Spinal cord (tissue), 10 donors: Measurements from ENCODE around the gene YARS2. TPM values are rescaled to one million over a fixed set of nuclear protein-coding genes. Genes with fewer than 3 reads are reported as not detected.
"Not testable (repeated sequence)": the region's sequence is repeated elsewhere in the genome, so short reads cannot be mapped to it uniquely, and the experiment has no call there.

ENCODE experiments used
- DNase-seq, 6 donors: peaks; one replicate each; pipeline versions ENCODE4 v3.0.0 to v3.0.0-alpha.2; 2013 to 2015; ENCODE audit warnings: low spot score in 6 of 6, low read depth in 4 of 6
- H3K27ac ChIP-seq: one replicate; pipeline ENCODE4 v1.5.1; 2013; ENCODE audit warnings: low read depth, low read length, control low read depth
- H3K27me3 ChIP-seq: one replicate; pipeline ENCODE4 v1.6.1; 2013; ENCODE audit warnings: low read length; ENCODE audit not compliant: control insufficient read depth, insufficient read depth
- H3K36me3 ChIP-seq: one replicate; pipeline ENCODE4 v1.6.1; 2013; ENCODE audit warnings: low read length; ENCODE audit not compliant: control insufficient read depth, insufficient read depth
- H3K4me1 ChIP-seq: one replicate; pipeline ENCODE4 v1.6.1; 2013; ENCODE audit warnings: low read length; ENCODE audit not compliant: control insufficient read depth, insufficient read depth
- H3K4me3 ChIP-seq: one replicate; pipeline ENCODE4 v1.5.1; 2013; ENCODE audit warnings: low read depth, low read length, control low read depth
- H3K9me3 ChIP-seq: one replicate; pipeline ENCODE4 v1.6.1; 2013; ENCODE audit warnings: low read length; ENCODE audit not compliant: control insufficient read depth, insufficient read depth
- WGBS: methylation state at CpG from one replicate; pipeline ENCODE4 v1.1.5; 2013; ENCODE audit warnings: missing lambda C conversion rate; ENCODE audit not compliant: insufficient coverage; 5-methylcytosine and 5-hydroxymethylcytosine counted together
- polyA plus RNA-seq, 2 donors: library from polyadenylated mRNA; unstranded; fragments of 120-200 nt; gene quantifications; one replicate each; pipeline ENCODE4 v1.2.1, GENCODE V29; 2013; ENCODE audit not compliant: insufficient read length in 2 of 2
- small RNA-seq: library from RNA; depleted of rRNA; stranded (forward); fragments of <200 nt; gene quantifications from one replicate; pipeline ENCODE3, GENCODE V24; 2014; ENCODE audit warnings: low replicate concordance
- total RNA-seq, 2 donors: library from RNA; depleted of rRNA in 1 of 2; stranded (reverse); fragments of 120-200 nt in 1 of 2; fragments of >200 nt in 1 of 2; gene quantifications; one replicate each; pipeline versions ENCODE4 v1.2.3 to v1.2.4, GENCODE V29; 2013 to 2014
- donor health status: healthy.

YARS2 gene
- total and polyA plus RNA-seq, 4 donors, result 20.4 to 28.0 (median 23.2) TPM

DNA sequence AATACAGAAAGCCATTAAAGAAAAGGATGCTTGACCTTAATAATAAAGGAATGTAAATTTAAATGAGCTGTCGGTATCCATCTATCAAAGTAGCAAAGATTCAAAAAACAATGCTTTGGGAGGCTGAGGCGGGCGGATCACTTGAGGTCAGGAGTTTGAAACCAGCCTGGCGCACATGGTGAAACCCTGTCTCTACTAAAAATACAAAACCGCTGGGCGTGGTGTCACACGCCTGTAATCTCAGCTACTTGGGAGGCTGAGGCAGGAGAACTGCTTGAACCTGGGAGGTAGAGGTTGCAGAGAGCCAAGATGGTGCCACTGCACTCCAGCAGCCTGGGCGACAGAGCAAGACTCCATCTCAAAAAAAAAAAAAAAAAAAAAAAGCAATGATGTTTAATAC, 56.3 kb downstream of the YARS2 start:
- not testable (repeated sequence) for H3K4me3 ChIP-seq, H3K4me1 ChIP-seq, H3K27me3 ChIP-seq, H3K36me3 ChIP-seq, DNase-seq, H3K9me3 ChIP-seq, H3K27ac ChIP-seq
- 100% methylated on average over 1 of the region's 8 CpGs for WGBS

GRCh38 chr12:32698285-32698684, 57.4 kb downstream of the YARS2 start:
- no peaks in the 10 kb centered on the region for H3K27me3 ChIP-seq
- H3K27ac ChIP-seq, result no peak overlapping the region
- H3K4me1 ChIP-seq, result no peaks in the 10 kb centered on the region
- H3K36me3 ChIP-seq, result peaks cover 4% of the 10 kb centered on the region
- H3K4me3 ChIP-seq, result no peak overlapping the region
- DNase-seq, result no peak
- no CpG with 5 or more reads among the region's 2 CpGs for WGBS
- peaks cover 2% of the 10 kb centered on the region for H3K9me3 ChIP-seq

DNA sequence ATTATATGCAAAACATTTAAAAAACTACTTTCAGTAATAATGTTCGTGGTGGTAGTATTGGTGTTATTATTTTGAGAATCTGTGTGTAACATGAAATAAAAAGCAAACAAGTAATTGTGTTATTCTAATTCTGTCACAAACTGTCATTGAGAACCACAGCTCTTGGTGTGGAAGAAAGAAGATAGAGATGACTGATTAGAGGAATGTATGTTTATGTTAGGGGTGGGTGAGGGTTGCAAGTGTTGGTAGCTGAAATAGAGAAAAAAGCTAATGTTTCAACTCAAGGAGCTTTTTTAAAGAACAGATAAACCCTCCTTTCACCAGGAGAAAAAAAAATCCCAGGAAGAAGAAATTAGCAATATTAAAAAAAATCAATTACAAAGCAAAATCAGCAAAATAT, 58.3 kb downstream of the YARS2 start:
- Histone ChIP-seq H3K27me3 (no peaks in the 10 kb centered on the region), H3K9me3 (peaks cover 2% of the 10 kb centered on the region), H3K4me3 (no peak overlapping the region), H3K27ac (no peak overlapping the region), H3K4me1 (no peaks in the 10 kb centered on the region), H3K36me3 (peaks cover 4% of the 10 kb centered on the region)
- DNase-seq, result no peak
- WGBS, result no CpG with 5 or more reads among the region's 1 CpG

Small RNAs within 50 kb of the gene (small RNA-seq; reads per million reads assigned to genes)
- not detected for gene RF00019

Other genes starting within 250 kb of the YARS2 start
- gene DNM1L, start 76.6 kb downstream of the YARS2 start, total RNA-seq, result 100 to 1,000 TPM in 1 of 2 donors, 10 to 100 TPM in 1; 89.6 to 205 TPM
- 100 to 1,000 TPM; 143 to 150 TPM for gene DNM1L, start 76.6 kb downstream of the YARS2 start, polyA plus RNA-seq
- 100 to 1,000 TPM in 1 of 2 donors, 10 to 100 TPM in 1; 24.0 to 123 TPM for gene PKP2, start 140.9 kb upstream of the YARS2 start, total RNA-seq
- gene PKP2, start 140.9 kb upstream of the YARS2 start, polyA plus RNA-seq, result 10 to 100 TPM in 1 of 2 donors, 1 to 10 TPM in 1; 6.8 to 18.7 TPM